GM12864 (cell line): Measurements from ENCODE around the gene ATN1.
"Not testable (repeated sequence)": the region's sequence is repeated elsewhere in the genome, so short reads cannot be mapped to it uniquely, and the experiment has no call there.

Experiments used
- DNase-seq: peaks from one replicate; pipeline ENCODE4 v3.0.0-alpha.2; 2011; ENCODE audit warnings: low read depth
- H3K4me3 ChIP-seq: 2 replicates; pipeline ENCODE4 v1.5.1; 2011; ENCODE audit warnings: mild to moderate bottlenecking, low read depth, low read length, control low read depth
- CTCF ChIP-seq: IDR thresholded peaks from 2 replicates; pipeline ENCODE4 v1.5.1; 2011; ENCODE audit warnings: low read depth, mild to moderate bottlenecking, moderate library complexity, low read length, control low read depth, inconsistent platforms; ENCODE audit errors: missing control alignments

ATN1 gene

GRCh38 chr12:6899427-6899826 lies 28.3 kb upstream of the ATN1 start:
- no peak for DNase-seq
- no peak overlapping the region for H3K4me3 ChIP-seq
- no peak for TF ChIP-seq CTCF

- DNase-seq: no peak
- no peak overlapping the region for H3K4me3 ChIP-seq
Measured at GRCh38 chr12:6899837-6900519, 27.8 kb upstream of the ATN1 start.

GRCh38 chr12:6902448-6902847 lies 25.3 kb upstream of the ATN1 start:
- no peak for TF ChIP-seq CTCF
- no peak for DNase-seq
- no peak overlapping the region for H3K4me3 ChIP-seq

More at GRCh38 chr12:6899837-6900519, 27.8 kb upstream of the ATN1 start:
- TF ChIP-seq CTCF: no peak

DNA sequence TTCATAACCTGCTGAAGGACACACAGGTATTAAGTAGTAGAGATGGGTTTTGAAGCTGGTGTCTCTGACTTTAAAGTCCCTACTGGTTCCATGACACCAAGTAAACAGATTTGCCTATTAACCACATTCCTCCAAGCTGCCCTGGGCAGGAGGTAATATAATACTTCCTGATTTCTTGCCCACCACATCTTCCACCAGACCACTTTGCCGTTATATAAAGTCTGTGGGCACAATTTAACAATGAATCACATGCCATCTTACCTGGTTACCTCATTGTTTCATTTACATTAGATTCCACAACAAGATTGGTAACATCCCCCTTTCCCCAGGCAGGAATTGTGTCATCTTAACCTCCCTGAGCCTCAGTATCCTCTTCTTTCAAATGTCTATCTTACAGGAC lies 24.0 kb upstream of the ATN1 start:
- no peak overlapping the region for H3K4me3 ChIP-seq
- no peak for DNase-seq
- no peak for TF ChIP-seq CTCF

GRCh38 chr12:6904280-6905276 lies 23.2 kb upstream of the ATN1 start, which contains the start of gene LRRC23:
TSS of gene LRRC23 (plus strand) at chr12:6904822. CDS start at chr12:6905634, 812 bp downstream.
- peak within 1 kb of the TSS; percentile 86 for H3K4me3 ChIP-seq
- peak; percentile 91 for DNase-seq
- no peak for TF ChIP-seq CTCF

DNA sequence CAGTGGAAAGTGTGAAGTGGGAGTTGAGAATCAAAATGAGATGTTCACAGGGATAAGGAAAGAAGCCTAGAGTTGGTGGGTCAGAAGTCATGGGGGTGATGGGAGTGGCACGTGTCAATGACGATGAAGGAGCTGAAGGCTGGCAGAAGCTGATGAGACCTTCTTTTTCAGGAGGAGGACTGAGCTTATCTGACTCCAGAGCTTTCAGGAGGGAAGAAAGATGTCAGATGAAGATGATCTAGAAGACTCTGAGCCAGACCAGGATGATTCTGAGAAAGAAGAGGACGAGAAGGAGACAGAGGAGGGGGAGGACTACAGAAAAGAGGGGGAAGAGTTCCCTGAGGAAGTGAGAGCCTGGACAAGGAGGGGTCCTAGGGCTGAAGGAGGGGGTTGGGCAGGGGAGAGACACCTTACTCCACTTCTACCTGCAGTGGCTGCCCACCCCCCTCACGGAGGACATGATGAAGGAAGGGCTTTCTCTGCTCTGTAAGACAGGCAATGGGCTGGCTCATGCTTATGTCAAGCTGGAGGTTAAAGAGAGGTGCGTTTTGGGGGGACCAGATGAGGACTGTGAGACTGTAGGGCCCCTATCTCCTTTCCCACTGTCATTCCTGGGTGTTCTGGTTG lies 22.2 kb upstream of the ATN1 start:
- no peak for DNase-seq
- H3K4me3 ChIP-seq: peak overlapping the region; percentile 86
- TF ChIP-seq CTCF: no peak

GRCh38 chr12:6908141-6908540 lies 19.6 kb upstream of the ATN1 start:
- not testable (repeated sequence) for H3K4me3 ChIP-seq, DNase-seq
